SK-N-SH treated with all-trans-retinoic acid at 6 μM for 48 hours (cell line): ENCODE results near the gene PRRC2A.

Experiments used
- ATAC-seq: fragments of 200-7000 bp; cut with Tn5 transposase; 3 replicates; pipeline ENCODE4 v1.9.1; 2020; ENCODE audit warnings: mild to moderate bottlenecking, moderate library complexity
- ARNTL ChIP-seq: fragments of 450-650 bp; formaldehyde crosslinking; IDR thresholded peaks from 2 replicates; pipeline ENCODE4 v1.5.0; 2020; ENCODE audit warnings: low read depth, mild to moderate bottlenecking, moderate library complexity, borderline replicate concordance
- BACH2 ChIP-seq: fragments of 250-450 bp; sonication (Bioruptor Pico); IDR thresholded peaks from 2 replicates; pipeline ENCODE4 v1.9.0; 2021; ENCODE audit warnings: mild to moderate bottlenecking, borderline replicate concordance
- CSDC2 ChIP-seq: fragments of 250-450 bp; sonication (Bioruptor Pico); IDR thresholded peaks from 2 replicates; pipeline ENCODE4 v1.5.0; 2020; ENCODE audit warnings: mild to moderate bottlenecking, moderate library complexity
- ESRRG ChIP-seq: fragments of 250-450 bp; sonication (Bioruptor Pico); IDR thresholded peaks from 2 replicates; pipeline ENCODE4 v1.6.1; 2021; ENCODE audit warnings: mild to moderate bottlenecking
- GLIS3 ChIP-seq: fragments of 250-450 bp; sonication (Bioruptor Pico); IDR thresholded peaks from 2 replicates; pipeline ENCODE4 v1.5.0; 2020; ENCODE audit warnings: mild to moderate bottlenecking, moderate library complexity
- ISL1 ChIP-seq: fragments of 250-450 bp; sonication (Bioruptor Pico); IDR thresholded peaks from 2 replicates; pipeline ENCODE4 v2.1.2; 2022; ENCODE audit warnings: mild to moderate bottlenecking, moderate library complexity
- OSR1 ChIP-seq: fragments of 250-450 bp; sonication (Bioruptor Pico); IDR thresholded peaks from 2 replicates; pipeline ENCODE4 v1.8.0; 2022; ENCODE audit warnings: moderate library complexity, mild to moderate bottlenecking, inconsistent platforms
- RARB ChIP-seq: fragments of 250-450 bp; sonication (Bioruptor Pico); IDR thresholded peaks from 2 replicates; pipeline ENCODE4 v1.8.0; 2021; ENCODE audit warnings: mild to moderate bottlenecking, moderate library complexity
- SNAI2 ChIP-seq: fragments of 250-450 bp; sonication (Bioruptor Pico); IDR thresholded peaks from 2 replicates; pipeline ENCODE4 v1.5.0; 2020; ENCODE audit warnings: mild to moderate bottlenecking, moderate library complexity
- TCF4 ChIP-seq: fragments of 250-450 bp; sonication (Bioruptor Pico); IDR thresholded peaks from 2 replicates; pipeline ENCODE4 v1.8.0; 2021; ENCODE audit warnings: mild to moderate bottlenecking, moderate library complexity, borderline replicate concordance
- TOX ChIP-seq: fragments of 250-450 bp; sonication (Bioruptor Pico); IDR thresholded peaks from 2 replicates; pipeline ENCODE4 v1.8.0; 2021; ENCODE audit warnings: mild to moderate bottlenecking, moderate library complexity, borderline replicate concordance
- ZC3H10 ChIP-seq: fragments of 250-450 bp; sonication (Bioruptor Pico); IDR thresholded peaks from 2 replicates; pipeline ENCODE4 v1.5.1; 2021; ENCODE audit warnings: mild to moderate bottlenecking, moderate library complexity
- ZFP3 ChIP-seq: fragments of 250-450 bp; sonication (Bioruptor Pico); IDR thresholded peaks from 2 replicates; pipeline ENCODE4 v1.5.0; 2020; ENCODE audit warnings: mild to moderate bottlenecking, moderate library complexity
- ZFP30 ChIP-seq: fragments of 450-650 bp; formaldehyde crosslinking; IDR thresholded peaks from 2 replicates; pipeline ENCODE4 v1.5.0; 2022; ENCODE audit warnings: mild to moderate bottlenecking, moderate library complexity
- ZNF565 ChIP-seq: fragments of 450-650 bp; formaldehyde crosslinking; conservative IDR thresholded peaks from 2 replicates; pipeline ENCODE4 v1.5.0; 2020; ENCODE audit warnings: low read depth, mild to moderate bottlenecking, moderate library complexity
- ZNF70 ChIP-seq: fragments of 450-650 bp; formaldehyde crosslinking; IDR thresholded peaks from 2 replicates; pipeline ENCODE4 v1.5.0; 2020; ENCODE audit warnings: mild to moderate bottlenecking, moderate library complexity
- ZNF8 ChIP-seq: fragments of 450-650 bp; formaldehyde crosslinking; IDR thresholded peaks from 2 replicates; pipeline ENCODE4 v1.5.0; 2020; ENCODE audit warnings: mild to moderate bottlenecking, moderate library complexity
- TF ChIP-seq, protein P1 (sequence below): fragments of 250-450 bp; sonication (Bioruptor Pico); IDR thresholded peaks from 2 replicates; pipeline ENCODE4 v1.8.0; 2020; ENCODE audit warnings: mild to moderate bottlenecking, moderate library complexity, borderline replicate concordance
- TF ChIP-seq, protein P2 (sequence below): fragments of 250-450 bp; sonication (Bioruptor Pico); IDR thresholded peaks from 2 replicates; pipeline ENCODE4 v1.5.1; 2020; ENCODE audit warnings: low read depth, mild to moderate bottlenecking, moderate library complexity
- TF ChIP-seq, protein P3 (sequence below): fragments of 250-450 bp; sonication (Bioruptor Pico); IDR thresholded peaks from 2 replicates; pipeline ENCODE4 v1.5.1; 2021; ENCODE audit warnings: mild to moderate bottlenecking, moderate library complexity
- TF ChIP-seq, protein P4 (sequence below): fragments of 250-450 bp; sonication (Bioruptor Pico); IDR thresholded peaks from 2 replicates; pipeline ENCODE4 v1.5.0; 2020; ENCODE audit warnings: mild to moderate bottlenecking, moderate library complexity

PRRC2A gene

DNA sequence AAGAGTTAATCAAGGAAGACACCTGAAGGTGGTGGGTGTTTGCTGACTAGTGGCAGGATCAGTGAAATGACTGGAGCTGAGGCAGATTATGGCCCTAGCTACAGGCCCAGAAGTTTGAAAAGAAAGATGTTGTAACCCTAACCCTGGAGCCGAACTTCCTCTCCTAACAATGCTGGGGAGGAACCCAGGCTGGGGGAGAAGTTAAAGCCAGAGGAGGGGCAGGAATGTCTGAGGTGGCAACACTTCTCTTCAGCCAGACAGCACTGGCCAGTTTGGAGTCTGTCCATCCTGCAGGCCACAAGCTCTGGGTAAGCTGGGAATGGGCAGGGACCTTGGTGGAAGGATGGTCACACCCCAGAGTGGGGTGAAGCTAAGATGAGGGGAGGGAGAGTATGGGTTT is 34.5 kb upstream of the PRRC2A start, which contains the start of gene LST1:
Gene LST1, plus strand, starts transcription at position 270 of the 400 bp plus-strand sequence. CDS start 1,023 bp downstream, outside the sequence.
- TF ChIP-seq TOX (no peak), ZFP30 (CRISPR knock-in tag) (no peak), ZNF8 (no peak), ARNTL (CRISPR knock-in tag) (no peak), ZFP3 (no peak), ZNF565 (no peak), ZC3H10 (CRISPR knock-in tag) (no peak), OSR1 (CRISPR knock-in tag) (no peak), TCF4 (no peak), RARB (CRISPR knock-in tag) (no peak), CSDC2 (CRISPR knock-in tag) (no peak), GLIS3 (CRISPR knock-in tag) (no peak), SNAI2 (no peak)
- TF ChIP-seq, protein P1, sequence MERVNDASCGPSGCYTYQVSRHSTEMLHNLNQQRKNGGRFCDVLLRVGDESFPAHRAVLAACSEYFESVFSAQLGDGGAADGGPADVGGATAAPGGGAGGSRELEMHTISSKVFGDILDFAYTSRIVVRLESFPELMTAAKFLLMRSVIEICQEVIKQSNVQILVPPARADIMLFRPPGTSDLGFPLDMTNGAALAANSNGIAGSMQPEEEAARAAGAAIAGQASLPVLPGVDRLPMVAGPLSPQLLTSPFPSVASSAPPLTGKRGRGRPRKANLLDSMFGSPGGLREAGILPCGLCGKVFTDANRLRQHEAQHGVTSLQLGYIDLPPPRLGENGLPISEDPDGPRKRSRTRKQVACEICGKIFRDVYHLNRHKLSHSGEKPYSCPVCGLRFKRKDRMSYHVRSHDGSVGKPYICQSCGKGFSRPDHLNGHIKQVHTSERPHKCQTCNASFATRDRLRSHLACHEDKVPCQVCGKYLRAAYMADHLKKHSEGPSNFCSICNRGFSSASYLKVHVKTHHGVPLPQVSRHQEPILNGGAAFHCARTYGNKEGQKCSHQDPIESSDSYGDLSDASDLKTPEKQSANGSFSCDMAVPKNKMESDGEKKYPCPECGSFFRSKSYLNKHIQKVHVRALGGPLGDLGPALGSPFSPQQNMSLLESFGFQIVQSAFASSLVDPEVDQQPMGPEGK (CRISPR knock-in tag), result no peak
- TF ChIP-seq, protein P2, sequence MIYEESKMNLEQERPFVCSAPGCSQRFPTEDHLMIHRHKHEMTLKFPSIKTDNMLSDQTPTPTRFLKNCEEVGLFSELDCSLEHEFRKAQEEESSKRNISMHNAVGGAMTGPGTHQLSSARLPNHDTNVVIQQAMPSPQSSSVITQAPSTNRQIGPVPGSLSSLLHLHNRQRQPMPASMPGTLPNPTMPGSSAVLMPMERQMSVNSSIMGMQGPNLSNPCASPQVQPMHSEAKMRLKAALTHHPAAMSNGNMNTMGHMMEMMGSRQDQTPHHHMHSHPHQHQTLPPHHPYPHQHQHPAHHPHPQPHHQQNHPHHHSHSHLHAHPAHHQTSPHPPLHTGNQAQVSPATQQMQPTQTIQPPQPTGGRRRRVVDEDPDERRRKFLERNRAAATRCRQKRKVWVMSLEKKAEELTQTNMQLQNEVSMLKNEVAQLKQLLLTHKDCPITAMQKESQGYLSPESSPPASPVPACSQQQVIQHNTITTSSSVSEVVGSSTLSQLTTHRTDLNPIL (CRISPR knock-in tag), result no peak
- TF ChIP-seq, protein P3, sequence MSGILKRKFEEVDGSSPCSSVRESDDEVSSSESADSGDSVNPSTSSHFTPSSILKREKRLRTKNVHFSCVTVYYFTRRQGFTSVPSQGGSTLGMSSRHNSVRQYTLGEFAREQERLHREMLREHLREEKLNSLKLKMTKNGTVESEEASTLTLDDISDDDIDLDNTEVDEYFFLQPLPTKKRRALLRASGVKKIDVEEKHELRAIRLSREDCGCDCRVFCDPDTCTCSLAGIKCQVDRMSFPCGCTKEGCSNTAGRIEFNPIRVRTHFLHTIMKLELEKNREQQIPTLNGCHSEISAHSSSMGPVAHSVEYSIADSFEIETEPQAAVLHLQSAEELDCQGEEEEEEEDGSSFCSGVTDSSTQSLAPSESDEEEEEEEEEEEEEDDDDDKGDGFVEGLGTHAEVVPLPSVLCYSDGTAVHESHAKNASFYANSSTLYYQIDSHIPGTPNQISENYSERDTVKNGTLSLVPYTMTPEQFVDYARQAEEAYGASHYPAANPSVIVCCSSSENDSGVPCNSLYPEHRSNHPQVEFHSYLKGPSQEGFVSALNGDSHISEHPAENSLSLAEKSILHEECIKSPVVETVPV, result no peak
- ATAC-seq, result no peak

DNA sequence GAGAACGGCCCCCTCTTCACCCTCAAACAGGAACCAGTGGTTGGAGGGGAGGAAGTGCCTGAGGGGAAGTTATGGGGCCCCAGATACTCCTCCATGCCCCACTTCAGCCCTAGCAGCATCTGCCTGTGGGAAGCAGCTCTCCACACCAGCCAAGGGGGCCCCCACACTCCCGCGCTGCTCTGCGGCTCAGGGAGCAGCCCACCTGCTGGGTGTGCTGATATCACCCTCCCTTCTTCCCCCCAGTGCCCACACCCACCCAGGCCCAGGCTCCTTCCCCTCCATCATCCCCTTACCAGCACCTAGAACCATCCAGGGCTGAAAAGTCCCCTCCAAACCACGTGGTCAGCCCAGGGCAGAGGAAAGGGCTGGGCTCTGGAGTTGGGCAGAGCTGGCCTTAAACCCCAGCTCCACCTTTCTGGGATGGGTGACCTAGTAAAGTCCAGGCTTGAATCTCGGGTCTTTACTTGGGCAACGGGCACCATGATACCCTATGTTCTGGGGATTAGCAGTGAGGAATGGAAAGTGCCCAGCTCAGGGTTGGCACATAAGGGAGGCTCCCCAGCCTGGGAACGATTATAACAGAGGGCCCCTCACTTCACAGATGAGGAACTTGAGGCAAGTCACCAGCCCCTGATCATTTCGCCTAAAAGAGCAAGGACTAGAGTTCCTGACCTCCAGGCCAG is 33.8 kb upstream of the PRRC2A start:
- TF ChIP-seq SNAI2 (no peak), ZNF70 (CRISPR knock-in tag) (no peak), ZC3H10 (CRISPR knock-in tag) (no peak), ZFP30 (CRISPR knock-in tag) (no peak), ESRRG (CRISPR knock-in tag) (no peak), OSR1 (CRISPR knock-in tag) (no peak), ZNF565 (no peak), ISL1 (CRISPR knock-in tag) (no peak), ZNF8 (no peak), TCF4 (no peak), BACH2 (CRISPR knock-in tag) (no peak)
- TF ChIP-seq, protein P4, sequence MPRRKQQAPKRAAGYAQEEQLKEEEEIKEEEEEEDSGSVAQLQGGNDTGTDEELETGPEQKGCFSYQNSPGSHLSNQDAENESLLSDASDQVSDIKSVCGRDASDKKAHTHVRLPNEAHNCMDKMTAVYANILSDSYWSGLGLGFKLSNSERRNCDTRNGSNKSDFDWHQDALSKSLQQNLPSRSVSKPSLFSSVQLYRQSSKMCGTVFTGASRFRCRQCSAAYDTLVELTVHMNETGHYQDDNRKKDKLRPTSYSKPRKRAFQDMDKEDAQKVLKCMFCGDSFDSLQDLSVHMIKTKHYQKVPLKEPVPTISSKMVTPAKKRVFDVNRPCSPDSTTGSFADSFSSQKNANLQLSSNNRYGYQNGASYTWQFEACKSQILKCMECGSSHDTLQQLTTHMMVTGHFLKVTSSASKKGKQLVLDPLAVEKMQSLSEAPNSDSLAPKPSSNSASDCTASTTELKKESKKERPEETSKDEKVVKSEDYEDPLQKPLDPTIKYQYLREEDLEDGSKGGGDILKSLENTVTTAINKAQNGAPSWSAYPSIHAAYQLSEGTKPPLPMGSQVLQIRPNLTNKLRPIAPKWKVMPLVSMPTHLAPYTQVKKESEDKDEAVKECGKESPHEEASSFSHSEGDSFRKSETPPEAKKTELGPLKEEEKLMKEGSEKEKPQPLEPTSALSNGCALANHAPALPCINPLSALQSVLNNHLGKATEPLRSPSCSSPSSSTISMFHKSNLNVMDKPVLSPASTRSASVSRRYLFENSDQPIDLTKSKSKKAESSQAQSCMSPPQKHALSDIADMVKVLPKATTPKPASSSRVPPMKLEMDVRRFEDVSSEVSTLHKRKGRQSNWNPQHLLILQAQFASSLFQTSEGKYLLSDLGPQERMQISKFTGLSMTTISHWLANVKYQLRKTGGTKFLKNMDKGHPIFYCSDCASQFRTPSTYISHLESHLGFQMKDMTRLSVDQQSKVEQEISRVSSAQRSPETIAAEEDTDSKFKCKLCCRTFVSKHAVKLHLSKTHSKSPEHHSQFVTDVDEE (CRISPR knock-in tag), result no peak
- TF ChIP-seq, protein P2 (CRISPR knock-in tag), result no peak
- ATAC-seq, result no peak
